GM23338 (cell line): ENCODE measurements around the gene MAP3K13. TPM values are rescaled to one million over a fixed set of nuclear protein-coding genes. Genes with fewer than 3 reads are reported as not detected.

ENCODE experiments used
- ATAC-seq: fragments of 200-7000 bp; cut with Tn5 transposase; 3 replicates; pipeline ENCODE4 v1.9.1; 2020
- DNase-seq: peaks from one replicate; pipeline ENCODE4 v3.0.0-alpha.2; 2015; ENCODE audit warnings: low spot score
- H2AFZ ChIP-seq: fragments of 200-600 bp; sonication (generic); 2 replicates; pipeline ENCODE4 v1.8.0; 2016; ENCODE audit warnings: antibody characterized with exemption, mild to moderate bottlenecking, moderate library complexity
- H3F3A ChIP-seq: fragments of 200-600 bp; sonication (generic); replicated peaks from 2 replicates; pipeline ENCODE4 v1.8.0; 2017; ENCODE audit warnings: antibody characterized with exemption, mixed run types, low read depth
- H3K27ac ChIP-seq: fragments of 200-600 bp; sonication (generic); 2 replicates; pipeline ENCODE4 v1.6.1; 2016; ENCODE audit warnings: low read depth
- H3K27me3 ChIP-seq: fragments of 200-600 bp; sonication (generic); 2 replicates; pipeline ENCODE4 v1.8.0; 2016; ENCODE audit warnings: mild to moderate bottlenecking, mixed run types, moderate library complexity; ENCODE audit not compliant: insufficient read depth
- H3K36me3 ChIP-seq: fragments of 200-600 bp; sonication (generic); 2 replicates; pipeline ENCODE4 v1.8.0; 2016; ENCODE audit warnings: mild to moderate bottlenecking; ENCODE audit not compliant: insufficient read depth
- H3K4me1 ChIP-seq: fragments of 200-600 bp; sonication (generic); 2 replicates; pipeline ENCODE4 v1.8.0; 2016; ENCODE audit warnings: mild to moderate bottlenecking, moderate library complexity; ENCODE audit not compliant: insufficient read depth
- H3K4me2 ChIP-seq: fragments of 200-600 bp; sonication (generic); 2 replicates; pipeline ENCODE4 v1.7.1; 2017; ENCODE audit warnings: mixed run types
- H3K4me3 ChIP-seq: fragments of 200-600 bp; sonication (generic); 2 replicates; pipeline ENCODE4 v1.6.1; 2016; ENCODE audit warnings: mixed run types
- H3K79me2 ChIP-seq: fragments of 200-600 bp; sonication (generic); replicated peaks from 2 replicates; pipeline ENCODE4 v1.8.0; 2017; ENCODE audit warnings: mild to moderate bottlenecking; ENCODE audit not compliant: insufficient read depth
- H3K9me2 ChIP-seq: fragments of 200-600 bp; sonication (generic); 2 replicates; pipeline ENCODE4 v1.8.0; 2017; ENCODE audit not compliant: insufficient read depth
- H4K20me1 ChIP-seq: fragments of 200-600 bp; sonication (generic); replicated peaks from 2 replicates; pipeline ENCODE4 v1.8.0; 2017; ENCODE audit warnings: mild to moderate bottlenecking; ENCODE audit not compliant: insufficient read depth
- H3K27ac Mint-ChIP-seq: 2 replicates; pipeline ENCODE4 v1.8.0; 2020; ENCODE audit warnings: inconsistent platforms, mild to moderate bottlenecking, moderate library complexity, mixed read lengths
- H3K27me3 Mint-ChIP-seq: 3 replicates; pipeline ENCODE4 v1.8.0; 2022; ENCODE audit warnings: low read depth, mild to moderate bottlenecking, moderate library complexity, mixed read lengths, inconsistent platforms; ENCODE audit not compliant: insufficient read depth, poor library complexity
- H3K36me3 Mint-ChIP-seq: 3 replicates; pipeline ENCODE4 v1.8.0; 2021; ENCODE audit warnings: low read depth, mild to moderate bottlenecking, inconsistent platforms, moderate library complexity, mixed read lengths
- H3K4me1 Mint-ChIP-seq: 3 replicates; pipeline ENCODE4 v1.8.0; 2020; ENCODE audit warnings: mild to moderate bottlenecking, inconsistent platforms, mixed read lengths
- H3K4me3 Mint-ChIP-seq: 3 replicates; pipeline ENCODE4 v1.8.0; 2021; ENCODE audit warnings: moderate library complexity, mild to moderate bottlenecking, inconsistent platforms, mixed read lengths
- H3K9me3 Mint-ChIP-seq: 3 replicates; pipeline ENCODE4 v1.8.0; 2020; ENCODE audit warnings: moderate library complexity, mild to moderate bottlenecking, inconsistent platforms, mixed read lengths
- EZH2 ChIP-seq: fragments of 200-600 bp; sonication (generic); IDR thresholded peaks from one replicate; pipeline ENCODE4 v1.8.0; 2017; ENCODE audit warnings: antibody characterized with exemption, mild to moderate bottlenecking, low read depth; ENCODE audit not compliant: unreplicated experiment
- JUNB ChIP-seq: IDR thresholded peaks from one replicate; pipeline ENCODE4 v1.6.1; 2016; ENCODE audit warnings: antibody characterized with exemption; ENCODE audit not compliant: unreplicated experiment
- NANOG ChIP-seq: IDR thresholded peaks from 2 replicates; pipeline ENCODE4 v1.6.1; 2016; ENCODE audit warnings: antibody characterized with exemption, borderline replicate concordance
- POLR2AphosphoS5 ChIP-seq: IDR thresholded peaks from 2 replicates; pipeline ENCODE4 v1.6.1; 2016; ENCODE audit warnings: antibody characterized with exemption, low read depth
- REST ChIP-seq: IDR thresholded peaks from one replicate; pipeline ENCODE4 v1.6.1; 2018; ENCODE audit warnings: antibody characterized with exemption; ENCODE audit not compliant: unreplicated experiment
- STAT1 ChIP-seq: IDR thresholded peaks from one replicate; pipeline ENCODE4 v1.6.1; 2016; ENCODE audit warnings: antibody characterized with exemption; ENCODE audit not compliant: unreplicated experiment
- ZNF114 ChIP-seq: fragments of 250-450 bp; sonication (Bioruptor Pico); IDR thresholded peaks from 2 replicates; pipeline ENCODE4 v1.5.0; 2020; ENCODE audit warnings: mild to moderate bottlenecking, moderate library complexity
- ZNF331 ChIP-seq: fragments of 250-450 bp; sonication (Bioruptor Pico); IDR thresholded peaks from 2 replicates; pipeline ENCODE4 v1.5.0; 2020; ENCODE audit warnings: low read depth, mild to moderate bottlenecking, moderate library complexity
- polyA plus RNA-seq: library from polyadenylated mRNA; unstranded; fragments of >200 nt; fragmentation: Nextera tagmentation; extraction: Ambion mirVana; gene quantifications from 2 replicates; pipeline ENCODE4 v1.2.1, GENCODE V29; 2016
- total RNA-seq: library from RNA; depleted of rRNA; stranded (reverse); fragments of >200 nt; shearing (Covaris generic); gene quantifications from 2 replicates; pipeline ENCODE4 v1.2.3, GENCODE V29; 2014
- TF ChIP-seq, protein P1 (sequence below), 2 experiments: fragments of 200-600 bp in 1 of 2; sonication (generic) in 1 of 2; conservative IDR thresholded peaks; 2 replicates each; pipeline versions ENCODE4 v1.5.1 to v1.6.1; 2016 to 2017; ENCODE audit warnings: antibody characterized with exemption in 2 of 2, low read depth in 2 of 2, mild to moderate bottlenecking in 2 of 2, moderate library complexity in 1 of 2
- TF ChIP-seq, protein P2 (sequence below): IDR thresholded peaks from 2 replicates; pipeline ENCODE4 v1.6.1; 2016; ENCODE audit warnings: antibody characterized with exemption

The MAP3K13 gene
- total and polyA plus RNA-seq, 2 experiments from 2014 or later: 10.7 to 129 TPM

DNA sequence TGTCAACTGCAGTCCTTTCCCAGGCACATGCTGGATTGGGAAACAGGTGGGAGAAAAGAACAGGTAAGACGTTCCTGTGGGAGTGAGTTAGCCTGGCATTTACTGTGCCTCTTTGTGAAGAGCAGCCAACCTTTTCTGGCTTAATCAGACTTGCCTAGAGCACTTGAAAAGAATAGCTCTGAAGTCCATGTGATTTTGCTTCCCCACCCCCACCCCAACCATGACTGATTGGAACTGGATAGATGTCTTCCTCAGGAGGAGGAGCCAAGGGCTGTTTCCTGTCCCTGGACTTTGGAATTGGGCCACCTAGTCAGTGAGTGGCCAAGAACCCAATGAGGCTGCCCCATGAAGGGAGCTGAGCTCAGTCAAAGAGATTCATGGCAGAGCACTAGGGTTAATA lies 140.6 kb downstream of the MAP3K13 start (continued):
- TF ChIP-seq, protein P1, sequence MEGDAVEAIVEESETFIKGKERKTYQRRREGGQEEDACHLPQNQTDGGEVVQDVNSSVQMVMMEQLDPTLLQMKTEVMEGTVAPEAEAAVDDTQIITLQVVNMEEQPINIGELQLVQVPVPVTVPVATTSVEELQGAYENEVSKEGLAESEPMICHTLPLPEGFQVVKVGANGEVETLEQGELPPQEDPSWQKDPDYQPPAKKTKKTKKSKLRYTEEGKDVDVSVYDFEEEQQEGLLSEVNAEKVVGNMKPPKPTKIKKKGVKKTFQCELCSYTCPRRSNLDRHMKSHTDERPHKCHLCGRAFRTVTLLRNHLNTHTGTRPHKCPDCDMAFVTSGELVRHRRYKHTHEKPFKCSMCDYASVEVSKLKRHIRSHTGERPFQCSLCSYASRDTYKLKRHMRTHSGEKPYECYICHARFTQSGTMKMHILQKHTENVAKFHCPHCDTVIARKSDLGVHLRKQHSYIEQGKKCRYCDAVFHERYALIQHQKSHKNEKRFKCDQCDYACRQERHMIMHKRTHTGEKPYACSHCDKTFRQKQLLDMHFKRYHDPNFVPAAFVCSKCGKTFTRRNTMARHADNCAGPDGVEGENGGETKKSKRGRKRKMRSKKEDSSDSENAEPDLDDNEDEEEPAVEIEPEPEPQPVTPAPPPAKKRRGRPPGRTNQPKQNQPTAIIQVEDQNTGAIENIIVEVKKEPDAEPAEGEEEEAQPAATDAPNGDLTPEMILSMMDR (conservative IDR thresholded peaks at IDR 0.05; ENCODE audit: low read depth in 2 of 2): no peak
- TF ChIP-seq STAT1 (no peak), JUNB (no peak), NANOG (no peak), ZNF114 (CRISPR knock-in tag) (no peak), EZH2 (no peak), POLR2AphosphoS5 (no peak), ZNF331 (CRISPR knock-in tag) (no peak)
- TF ChIP-seq, protein P2, sequence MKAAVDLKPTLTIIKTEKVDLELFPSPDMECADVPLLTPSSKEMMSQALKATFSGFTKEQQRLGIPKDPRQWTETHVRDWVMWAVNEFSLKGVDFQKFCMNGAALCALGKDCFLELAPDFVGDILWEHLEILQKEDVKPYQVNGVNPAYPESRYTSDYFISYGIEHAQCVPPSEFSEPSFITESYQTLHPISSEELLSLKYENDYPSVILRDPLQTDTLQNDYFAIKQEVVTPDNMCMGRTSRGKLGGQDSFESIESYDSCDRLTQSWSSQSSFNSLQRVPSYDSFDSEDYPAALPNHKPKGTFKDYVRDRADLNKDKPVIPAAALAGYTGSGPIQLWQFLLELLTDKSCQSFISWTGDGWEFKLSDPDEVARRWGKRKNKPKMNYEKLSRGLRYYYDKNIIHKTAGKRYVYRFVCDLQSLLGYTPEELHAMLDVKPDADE: no peak

GRCh38 chr3:185504636-185505035 lies 141.7 kb downstream of the MAP3K13 start:
- Mint-ChIP-seq H3K4me1 (peaks cover 3% of the 10 kb centered on the region; the same call in 2 of the 3 replicates), H3K4me3 (no peak overlapping the region), H3K27ac (no peak overlapping the region), H3K36me3 (no peaks in the 10 kb centered on the region), H3K27me3 (peaks cover 6% of the 10 kb centered on the region), H3K9me3 (no peaks in the 10 kb centered on the region)
- Histone ChIP-seq H3K79me2 (no peaks in the 10 kb centered on the region), H4K20me1 (no peaks in the 10 kb centered on the region), H2AFZ (no peak overlapping the region), H3K4me1 (no peaks in the 10 kb centered on the region), H3K9me2 (no peaks in the 10 kb centered on the region), H3K27me3 (no peaks in the 10 kb centered on the region), H3K4me2 (no peak overlapping the region), H3F3A (no peaks in the 10 kb centered on the region), H3K36me3 (no peaks in the 10 kb centered on the region), H3K27ac (no peak overlapping the region), H3K4me3 (no peak overlapping the region)
- DNase-seq: no peak
- no peak for ATAC-seq
- TF ChIP-seq POLR2AphosphoS5 (no peak), NANOG (no peak), JUNB (no peak)

DNA sequence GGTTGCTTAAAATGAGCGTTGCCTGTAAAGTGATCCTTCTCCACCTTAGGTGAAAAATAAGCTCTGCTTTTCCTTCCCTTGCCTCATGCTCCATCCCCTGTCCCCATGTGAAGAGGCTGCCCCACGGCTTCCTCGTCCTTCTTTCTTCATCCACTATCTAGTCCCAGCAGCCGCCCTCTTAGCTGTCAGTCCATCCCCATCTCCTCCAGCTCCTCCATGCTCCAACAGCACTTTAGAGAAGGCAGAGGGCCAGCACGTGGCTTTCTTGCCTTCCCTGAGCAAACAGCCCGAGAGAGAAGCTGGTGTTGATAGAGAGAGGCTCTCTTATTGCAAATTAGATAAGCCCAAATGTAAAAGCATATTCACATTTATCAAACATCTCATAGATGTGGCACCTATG lies 144.9 kb downstream of the MAP3K13 start:
- Mint-ChIP-seq H3K27me3 (peaks cover 2% of the 10 kb centered on the region), H3K4me1 (peaks cover 2% of the 10 kb centered on the region; the same call in 1 of the 3 replicates), H3K27ac (no peak overlapping the region), H3K4me3 (no peak overlapping the region), H3K36me3 (no peaks in the 10 kb centered on the region), H3K9me3 (no peaks in the 10 kb centered on the region)
- H3F3A ChIP-seq: no peaks in the 10 kb centered on the region
- no peaks in the 10 kb centered on the region for H3K79me2 ChIP-seq
- ATAC-seq (no peak), DNase-seq (no peak)
- H3K4me2 ChIP-seq: no peak overlapping the region
- H2AFZ ChIP-seq: no peak overlapping the region
- no peaks in the 10 kb centered on the region for H3K9me2 ChIP-seq
- H3K4me3 ChIP-seq: no peak overlapping the region
- H3K36me3 ChIP-seq: no peaks in the 10 kb centered on the region
- H3K27me3 ChIP-seq: no peaks in the 10 kb centered on the region
- H3K27ac ChIP-seq: no peak overlapping the region
- H3K4me1 ChIP-seq: no peaks in the 10 kb centered on the region
- no peaks in the 10 kb centered on the region for H4K20me1 ChIP-seq
- TF ChIP-seq ZNF114 (CRISPR knock-in tag) (no peak), EZH2 (no peak), STAT1 (no peak), NANOG (no peak), ZNF331 (CRISPR knock-in tag) (no peak), REST (no peak), JUNB (no peak)
- TF ChIP-seq, protein P2: no peak
- TF ChIP-seq, protein P1 (conservative IDR thresholded peaks at IDR 0.05; ENCODE audit: low read depth in 2 of 2): no peak
